GM18858 (cell line): ENCODE measurements around the gene MATN4.

Experiments used
- ATAC-seq: cut with Tn5 transposase; IDR thresholded peaks from one replicate; pipeline ENCODE4 v1.9.1; 2021; ENCODE audit not compliant: unreplicated experiment

The MATN4 gene

DNA sequence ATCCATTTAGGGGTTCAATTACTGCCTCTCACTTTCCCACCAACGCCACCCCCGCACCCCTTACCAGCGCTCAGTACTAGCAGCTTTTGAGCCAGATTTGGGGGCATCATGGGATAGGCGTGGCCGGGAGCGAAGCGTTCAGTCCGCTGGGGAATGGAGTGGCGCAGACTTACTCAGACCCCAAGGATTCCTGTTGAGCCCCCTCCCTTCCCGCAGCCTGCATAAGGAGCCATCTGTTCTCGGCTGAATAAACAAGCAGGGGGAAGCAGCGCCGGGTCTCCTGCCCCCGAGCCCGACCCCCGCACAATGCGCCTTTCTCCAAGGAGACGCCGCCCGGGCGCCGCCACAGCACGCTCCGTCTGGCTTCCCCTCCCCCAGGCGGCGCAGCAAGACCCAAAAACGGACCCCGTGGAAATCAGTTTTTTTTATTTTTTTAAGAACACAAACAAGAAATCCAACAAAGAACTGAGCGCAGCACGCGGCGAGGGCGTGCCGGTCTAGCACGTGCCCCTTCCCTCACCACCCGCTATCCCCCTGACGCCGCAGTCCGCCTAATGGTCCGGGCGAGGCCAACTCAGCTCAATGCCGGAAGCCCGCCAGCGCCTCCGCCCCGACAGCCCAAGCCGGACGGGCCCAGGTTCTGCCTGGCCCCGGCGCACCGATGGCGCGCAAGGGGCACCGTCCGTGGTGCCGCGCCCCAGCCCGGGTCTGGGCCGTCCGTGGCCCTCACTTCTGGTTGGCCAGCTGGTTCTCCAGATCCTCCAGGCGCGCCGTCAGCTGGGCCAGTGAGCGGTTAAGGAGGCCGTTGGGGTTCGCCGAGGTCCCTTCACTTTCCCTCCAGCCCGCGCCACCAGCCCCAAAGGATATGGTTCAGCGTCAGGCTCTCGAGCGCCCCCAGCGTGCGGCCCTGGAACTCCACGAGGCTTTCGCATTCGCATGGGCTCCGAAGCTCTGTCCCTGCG lies 14.8 kb downstream of the MATN4 start:
- ATAC-seq: no peak

DNA sequence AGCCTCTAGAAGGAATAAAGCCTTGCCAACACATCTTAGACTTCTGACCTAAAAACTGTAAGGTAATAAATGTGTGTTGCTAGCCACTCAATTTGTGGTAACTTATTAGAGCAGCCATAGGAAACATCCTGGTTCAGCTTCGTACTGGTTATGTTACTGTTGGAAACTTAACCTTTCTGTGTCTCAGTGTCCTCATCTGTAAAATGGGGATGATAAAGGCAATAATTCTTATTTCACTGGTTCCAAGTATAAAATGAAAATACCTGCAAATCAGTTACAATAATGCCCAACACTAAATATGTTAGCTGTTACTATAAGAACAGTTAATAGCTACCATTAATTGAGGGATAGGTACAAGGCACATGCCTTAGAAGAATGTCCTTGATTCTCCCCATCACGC lies 15.8 kb downstream of the MATN4 start:
- no peak for ATAC-seq

DNA sequence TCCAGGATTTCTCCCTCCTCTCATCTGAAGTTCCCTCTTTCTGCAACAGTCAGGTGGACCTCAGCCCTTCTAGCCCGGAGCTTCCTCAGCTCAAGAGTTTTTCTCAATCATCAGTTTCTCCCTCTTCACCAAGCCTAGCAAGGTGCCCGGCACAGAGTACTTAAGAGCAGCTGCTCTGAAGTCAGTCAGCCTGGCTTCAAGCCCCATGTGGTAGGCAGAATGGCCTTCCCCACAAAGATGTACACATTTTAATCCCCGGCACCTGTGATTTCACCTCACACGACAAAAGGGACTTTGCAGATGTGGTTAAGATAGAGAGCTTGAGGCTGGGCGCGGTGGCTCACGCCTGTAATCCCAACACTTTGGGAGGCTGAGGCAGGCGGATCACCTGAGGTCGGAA lies 16.6 kb downstream of the MATN4 start:
- no peak for ATAC-seq

GRCh38 chr20:45290677-45291355 lies 17.3 kb downstream of the MATN4 start:
- ATAC-seq: no peak

- no peak for ATAC-seq
Observed at GRCh38 chr20:45289942-45290676, 18.0 kb downstream of the MATN4 start.

GRCh38 chr20:45288860-45289259 lies 19.2 kb downstream of the MATN4 start:
- ATAC-seq: no peak

- ATAC-seq: no peak
Observed at GRCh38 chr20:45288376-45288775, 19.7 kb downstream of the MATN4 start.

- ATAC-seq: no peak
Observed at GRCh38 chr20:45283551-45284057, 24.5 kb downstream of the MATN4 start.

- no peak for ATAC-seq
Observed at GRCh38 chr20:45282700-45283550, 25.2 kb downstream of the MATN4 start.

- no peak for ATAC-seq
Observed at GRCh38 chr20:45279992-45280391, 28.1 kb downstream of the MATN4 start.

GRCh38 chr20:45275338-45275737 lies 32.8 kb downstream of the MATN4 start:
- ATAC-seq: no peak

DNA sequence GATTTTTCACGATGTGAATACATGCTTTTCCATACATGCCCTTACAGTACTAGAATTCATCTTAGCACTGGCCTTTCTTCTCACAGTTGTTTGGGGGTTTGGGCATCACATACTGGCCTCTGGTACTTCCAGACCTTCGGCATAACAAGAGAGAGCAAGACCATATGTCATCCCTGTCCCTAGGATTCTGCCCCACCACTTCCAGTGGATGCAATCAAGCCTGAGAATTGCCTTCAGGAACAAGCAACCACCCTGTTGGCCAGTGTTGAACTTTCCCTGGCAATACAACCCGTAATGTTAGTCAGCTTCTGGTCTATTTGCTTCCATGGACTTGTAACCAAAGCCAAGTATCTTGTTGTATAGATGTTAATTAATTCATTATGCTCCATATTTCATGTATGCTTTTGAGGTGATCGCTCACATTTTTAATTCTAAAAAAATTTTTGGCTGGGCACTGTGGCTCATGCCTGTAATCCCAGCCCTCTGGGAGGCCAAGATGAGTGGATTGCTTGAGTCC lies 38.3 kb downstream of the MATN4 start:
- no peak for ATAC-seq

DNA sequence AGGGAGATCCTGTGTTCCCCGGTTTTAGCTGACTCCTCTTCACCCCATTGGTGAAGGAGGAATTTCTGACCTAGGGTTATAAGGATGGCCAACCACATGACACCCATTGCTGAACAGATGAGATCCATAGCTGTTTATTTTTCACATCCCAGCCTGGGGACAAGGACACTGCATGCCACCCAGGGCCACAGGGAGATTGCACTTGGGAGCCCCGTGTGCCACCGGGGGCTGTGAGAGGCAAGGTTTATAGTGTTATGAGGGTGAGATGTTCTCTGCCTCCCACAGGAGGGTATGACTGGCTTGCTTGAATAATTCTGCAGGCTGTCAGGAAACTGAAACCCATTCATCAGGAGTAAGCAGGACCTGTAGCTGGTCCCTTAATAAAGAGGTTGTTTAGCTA lies 39.0 kb downstream of the MATN4 start:
- no peak for ATAC-seq

- no peak for ATAC-seq
Observed at GRCh38 chr20:45268531-45268930, 39.6 kb downstream of the MATN4 start.

DNA sequence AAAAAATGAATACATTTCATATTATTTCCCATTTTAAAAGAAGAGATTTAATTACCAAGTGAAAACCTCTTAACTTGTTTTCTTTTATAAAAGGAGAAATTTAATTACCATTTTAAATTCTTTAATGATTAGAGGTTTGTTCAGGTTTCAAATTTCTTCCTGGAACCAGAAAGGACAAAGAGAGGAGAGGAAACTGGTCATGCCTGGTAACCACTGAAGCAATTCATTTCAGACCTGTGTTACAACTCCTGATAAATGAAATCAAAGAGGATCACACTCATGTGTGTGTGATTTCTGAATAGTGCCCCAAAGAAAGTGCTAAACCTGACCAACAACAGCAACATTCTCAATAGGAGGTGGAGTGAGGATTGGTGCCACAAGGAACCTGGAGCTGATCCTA lies 41.1 kb downstream of the MATN4 start:
- no peak for ATAC-seq

DNA sequence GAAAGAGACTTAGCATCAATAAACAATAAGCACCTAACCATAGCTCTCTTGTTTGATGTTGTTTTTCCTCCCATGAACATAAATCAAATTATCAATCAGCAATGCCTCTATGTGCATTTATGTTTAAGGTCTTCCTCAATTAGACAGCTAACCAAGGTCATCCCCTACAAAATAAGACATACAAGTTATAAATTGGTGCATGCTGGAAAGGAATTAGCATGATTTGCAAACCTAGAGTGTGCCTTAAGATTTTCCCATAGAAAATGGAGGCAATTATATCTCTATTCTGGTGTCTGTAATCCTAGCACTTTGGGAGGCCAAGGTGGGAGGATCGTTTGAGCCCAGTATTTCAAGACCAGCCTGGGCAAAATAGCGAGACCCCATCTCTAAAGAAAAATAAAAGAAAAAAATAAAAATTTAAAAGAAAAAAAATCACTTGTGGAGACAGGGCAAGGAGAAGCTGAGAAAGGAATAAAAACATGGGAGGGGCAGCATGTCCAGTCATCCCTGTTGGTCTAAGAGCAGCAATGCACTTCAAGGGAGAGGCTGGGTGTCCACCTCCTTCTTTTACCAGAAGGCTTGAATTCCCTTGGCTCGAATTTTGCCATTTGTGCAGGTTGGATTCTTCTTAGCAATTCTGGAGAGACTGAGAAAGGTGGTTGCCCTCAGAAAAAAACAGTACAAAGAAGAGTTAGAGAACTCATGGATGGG lies 44.4 kb downstream of the MATN4 start:
- ATAC-seq: no peak

DNA sequence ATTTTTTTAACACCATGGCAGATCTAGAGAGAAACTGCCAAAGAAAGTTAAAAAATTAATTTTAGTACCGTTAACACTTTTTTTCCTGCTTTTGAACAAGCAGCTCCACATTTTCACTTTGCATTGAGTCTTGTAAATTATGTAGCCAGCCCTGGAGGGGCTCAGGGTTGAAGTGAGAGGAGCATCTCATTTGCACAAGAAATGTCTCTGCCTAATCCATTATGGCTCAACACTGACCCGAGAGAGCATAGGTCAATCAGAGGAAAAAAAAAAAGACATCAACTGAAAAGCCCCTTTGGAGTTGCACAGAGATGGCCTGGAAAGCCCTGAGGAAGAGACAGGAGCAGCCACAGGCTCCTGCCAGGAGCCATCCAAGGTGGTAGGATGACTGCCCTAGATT lies 49.4 kb downstream of the MATN4 start:
- ATAC-seq: no peak

DNA sequence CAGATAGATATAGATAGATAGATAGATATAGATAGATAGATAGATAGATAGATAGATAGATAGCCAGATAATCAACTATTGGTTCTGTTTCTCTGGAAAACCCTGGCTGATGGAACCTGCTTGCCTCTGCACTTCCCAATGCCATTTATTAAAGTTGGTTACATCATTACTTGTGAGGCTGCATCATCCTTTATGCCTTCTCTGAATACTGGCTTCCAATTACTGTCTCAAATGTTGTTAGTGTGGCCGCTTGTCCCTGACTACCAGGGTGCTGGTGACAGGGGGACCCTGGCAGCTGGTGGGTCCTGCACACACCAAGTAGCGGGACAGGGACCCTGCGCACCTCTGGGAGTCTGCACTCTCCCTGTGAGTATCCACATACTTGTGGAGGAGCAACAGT lies 49.8 kb downstream of the MATN4 start:
- ATAC-seq: no peak

DNA sequence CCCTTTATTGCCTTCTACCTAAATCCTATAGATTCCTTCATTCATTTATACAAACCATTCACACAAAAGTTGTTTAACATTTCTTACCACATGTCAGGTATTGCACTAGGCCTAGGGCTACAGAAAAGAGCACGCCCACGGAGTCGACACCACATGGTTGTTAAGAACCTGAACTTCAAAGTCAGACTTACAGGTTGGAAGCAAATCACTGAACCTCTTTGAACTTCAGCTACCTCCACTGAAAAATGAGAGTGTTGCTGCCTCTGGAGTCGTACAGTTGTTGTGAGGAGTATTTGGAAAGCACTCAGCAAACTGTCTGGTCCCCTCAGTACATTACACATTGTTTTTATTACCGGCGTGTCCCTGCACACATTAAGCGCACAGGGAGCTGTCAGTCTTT lies 50.4 kb downstream of the MATN4 start:
- no peak for ATAC-seq

DNA sequence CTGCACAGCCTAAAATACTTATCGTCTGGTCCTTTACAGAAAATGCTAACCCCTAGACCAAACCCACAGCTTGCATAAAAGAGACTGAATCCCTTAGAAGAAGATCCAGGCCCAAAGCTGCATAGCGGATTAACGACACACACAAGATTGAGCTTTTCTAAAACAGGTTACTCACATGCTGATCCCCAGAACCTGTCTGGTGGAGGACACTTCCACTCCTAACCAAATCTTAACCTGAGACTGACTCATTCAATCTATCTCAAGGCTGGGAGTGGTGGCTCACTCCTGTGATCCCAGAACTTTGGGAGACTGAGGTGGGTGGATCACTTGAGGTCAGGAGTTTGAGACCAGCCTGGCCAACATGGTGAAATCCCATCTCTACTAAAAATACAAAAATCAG lies 50.9 kb downstream of the MATN4 start:
- ATAC-seq: no peak
